GM12874 (cell line): ENCODE measurements around the gene PRODH2.

Experiments
- CTCF ChIP-seq: IDR thresholded peaks from 2 replicates; pipeline ENCODE4 v1.5.1; 2011; ENCODE audit warnings: low read depth, mild to moderate bottlenecking, control low read depth, low read length, moderate library complexity; ENCODE audit not compliant: insufficient read depth

PRODH2 gene

GRCh38 chr19:35755131-35755549, 57.5 kb downstream of the PRODH2 start:
- TF ChIP-seq CTCF = no peak

GRCh38 chr19:35754370-35755130, 58.1 kb downstream of the PRODH2 start:
- no peak for TF ChIP-seq CTCF

- no peak for TF ChIP-seq CTCF
Observed at GRCh38 chr19:35753634-35754369, 58.8 kb downstream of the PRODH2 start.

- TF ChIP-seq CTCF = no peak
Observed at GRCh38 chr19:35752746-35753350, 59.8 kb downstream of the PRODH2 start.

- TF ChIP-seq CTCF = no peak
Observed at GRCh38 chr19:35751839-35752745, 60.6 kb downstream of the PRODH2 start.

GRCh38 chr19:35750167-35750566, 62.5 kb downstream of the PRODH2 start:
- no peak for TF ChIP-seq CTCF
